Activated CD4-positive, alpha-beta memory T cell treated with anti-CD3 and anti-CD28 coated beads, Interleukin-2, amount 10 ng/mL, durations not matched to agents 7 days and 5 days (primary cell): ENCODE results near the gene CCDC3. TPM values are rescaled to one million over a fixed set of nuclear protein-coding genes. Genes with fewer than 3 reads are reported as not detected.
"Not testable (repeated sequence)": the region's sequence is repeated elsewhere in the genome, so short reads cannot be mapped to it uniquely, and the experiment has no call there.

Source experiments
- CTCF ChIA-PET: fragments of 350-600 bp; sonication (Branson Sonifier 250); formaldehyde crosslinking; loops from one replicate; lab custom pipeline; 2021; ENCODE audit warnings: antibody characterized with exemption, inconsistent platforms; lab: Charles Lee
- POLR2A ChIA-PET: fragments of 350-600 bp; sonication (Branson Sonifier 250); formaldehyde crosslinking; loops from one replicate; lab custom pipeline; 2021; ENCODE audit warnings: antibody characterized with exemption; lab: Charles Lee
- DNase-seq: peaks from one replicate; pipeline ENCODE4 v3.0.0-alpha.2; 2020
- H3K27ac Mint-ChIP-seq: one replicate; pipeline ENCODE4 v1.8.0; 2021; ENCODE audit warnings: mild to moderate bottlenecking, mixed read lengths
- H3K27me3 Mint-ChIP-seq: one replicate; pipeline ENCODE4 v1.8.0; 2021; ENCODE audit warnings: mixed read lengths
- H3K36me3 Mint-ChIP-seq: one replicate; pipeline ENCODE4 v1.8.0; 2021; ENCODE audit warnings: low read depth, mixed read lengths
- H3K4me1 Mint-ChIP-seq: one replicate; pipeline ENCODE4 v1.8.0; 2021; ENCODE audit warnings: mixed read lengths
- H3K4me3 Mint-ChIP-seq: one replicate; pipeline ENCODE4 v1.8.0; 2021; ENCODE audit warnings: mild to moderate bottlenecking, mixed read lengths
- H3K9me3 Mint-ChIP-seq: one replicate; pipeline ENCODE4 v1.8.0; 2021; ENCODE audit warnings: mixed read lengths
- total RNA-seq, 2 experiments: library from RNA; stranded (reverse); gene quantifications; one replicate each; pipeline ENCODE4 v1.2.3, GENCODE V29; 2021

CCDC3 gene
- total RNA-seq, 2 experiments from 2014 or later = 0.18 to 0.23 TPM

DNA sequence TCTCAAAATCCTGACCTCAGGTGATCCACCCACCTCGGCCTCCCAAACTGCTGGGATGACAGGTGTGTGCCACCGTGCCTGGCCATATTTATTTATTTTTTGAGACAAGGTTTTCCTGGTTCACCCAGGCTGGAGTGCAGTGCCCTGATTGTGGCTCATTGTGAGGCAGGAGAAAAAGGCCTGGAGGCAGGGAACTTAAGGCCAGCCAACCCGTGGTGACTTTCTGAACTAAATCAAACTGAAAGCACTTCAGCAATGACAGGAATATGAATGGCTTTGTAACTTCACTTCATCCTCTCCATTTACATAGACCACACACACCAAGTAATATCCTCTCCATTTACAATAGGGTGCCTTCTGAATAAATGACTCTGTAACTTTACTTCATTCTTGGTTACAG is 124.4 kb downstream of the CCDC3 start:
- ChIA-PET POLR2A (no interaction called here), CTCF (no interaction called here)
- no peaks in the 10 kb centered on the region for H3K4me1 Mint-ChIP-seq

DNA sequence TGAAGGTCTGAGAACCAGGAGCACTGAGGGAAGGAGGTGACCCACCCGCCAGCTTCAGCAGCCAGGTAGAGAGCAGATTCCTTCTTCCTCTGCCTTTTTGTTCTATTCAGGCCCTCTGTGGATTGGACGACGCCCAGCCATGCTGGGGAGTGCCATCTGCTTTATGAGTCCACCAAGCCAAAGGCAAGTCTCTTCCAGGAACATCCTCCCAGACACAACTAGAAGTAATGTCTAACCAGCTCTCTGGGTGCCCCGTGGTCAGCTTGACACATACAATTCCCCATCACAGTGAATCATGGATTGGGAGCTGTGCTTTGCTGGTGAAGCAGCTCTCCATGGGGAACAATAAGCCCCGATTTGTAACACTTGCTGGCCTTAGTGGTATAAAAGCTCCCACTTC is 125.2 kb downstream of the CCDC3 start:
- no peak for DNase-seq
- no peak overlapping the region for H3K27ac Mint-ChIP-seq
- no peaks in the 10 kb centered on the region for H3K9me3 Mint-ChIP-seq
- no peaks in the 10 kb centered on the region for H3K36me3 Mint-ChIP-seq
- H3K4me3 Mint-ChIP-seq = no peak overlapping the region
- CTCF ChIA-PET = no interaction called here
- H3K4me1 Mint-ChIP-seq = no peaks in the 10 kb centered on the region
- POLR2A ChIA-PET = no interaction called here
- peaks cover 15% of the 10 kb centered on the region for H3K27me3 Mint-ChIP-seq

More for the DNA sequence above, 124.4 kb downstream of the CCDC3 start:
- H3K36me3 Mint-ChIP-seq = no peaks in the 10 kb centered on the region
- H3K27me3 Mint-ChIP-seq = peaks cover 17% of the 10 kb centered on the region
- H3K4me3 Mint-ChIP-seq = no peak overlapping the region
- no peak for DNase-seq
- no peak overlapping the region for H3K27ac Mint-ChIP-seq
- H3K9me3 Mint-ChIP-seq = no peaks in the 10 kb centered on the region

DNA sequence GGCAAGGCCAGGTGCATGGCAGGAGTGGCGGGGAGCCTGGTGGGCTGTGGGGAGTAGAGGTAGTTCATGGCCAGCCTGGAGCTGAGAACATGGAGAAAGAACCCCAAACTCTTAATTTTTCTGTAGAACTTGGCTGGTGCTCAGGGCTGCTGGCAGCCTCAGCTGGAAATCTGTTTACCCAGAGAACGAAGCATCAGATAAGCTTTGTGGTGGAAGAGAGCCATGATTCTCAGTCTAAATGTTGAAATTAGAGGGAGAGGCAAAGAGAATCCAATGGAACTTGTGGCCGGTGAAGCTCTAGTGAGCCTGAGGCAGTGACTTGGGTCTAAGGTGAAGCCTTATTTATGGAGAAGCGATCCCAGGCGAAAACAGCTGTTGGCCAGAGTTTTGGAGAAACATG is 126.4 kb downstream of the CCDC3 start:
- no peak overlapping the region for H3K4me3 Mint-ChIP-seq
- ChIA-PET POLR2A (no interaction called here), CTCF (no interaction called here)
- H3K9me3 Mint-ChIP-seq = no peaks in the 10 kb centered on the region
- no peaks in the 10 kb centered on the region for H3K36me3 Mint-ChIP-seq
- no peak overlapping the region for H3K27ac Mint-ChIP-seq
- no peaks in the 10 kb centered on the region for H3K4me1 Mint-ChIP-seq
- DNase-seq = no peak
- peaks cover 11% of the 10 kb centered on the region for H3K27me3 Mint-ChIP-seq

DNA sequence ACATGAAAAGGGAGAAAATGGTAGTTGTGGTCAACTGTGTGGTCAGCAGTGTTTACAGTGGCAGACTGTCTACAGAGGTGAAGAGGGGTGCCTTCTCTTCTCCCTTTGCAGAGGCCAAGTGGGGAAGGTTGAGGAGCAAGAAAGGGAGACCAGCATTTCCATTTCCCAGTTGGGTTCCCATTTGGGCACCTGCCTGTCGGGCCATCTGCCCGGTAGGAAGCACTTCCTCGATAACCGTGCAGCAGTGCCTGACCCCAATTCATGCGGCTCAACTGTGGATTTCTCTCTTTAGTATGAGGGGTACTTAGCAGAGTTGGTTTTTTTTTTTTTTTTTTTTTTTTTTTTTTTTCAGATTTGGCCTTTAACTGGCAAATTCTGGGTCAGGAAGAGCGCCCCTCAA is 127.0 kb downstream of the CCDC3 start:
- Mint-ChIP-seq H3K9me3 (no peaks in the 10 kb centered on the region), H3K27ac (no peak overlapping the region), H3K27me3 (peaks cover 5% of the 10 kb centered on the region), H3K4me1 (no peaks in the 10 kb centered on the region), H3K4me3 (no peak overlapping the region), H3K36me3 (no peaks in the 10 kb centered on the region)
- ChIA-PET POLR2A (no interaction called here), CTCF (no interaction called here)
- DNase-seq = no peak

DNA sequence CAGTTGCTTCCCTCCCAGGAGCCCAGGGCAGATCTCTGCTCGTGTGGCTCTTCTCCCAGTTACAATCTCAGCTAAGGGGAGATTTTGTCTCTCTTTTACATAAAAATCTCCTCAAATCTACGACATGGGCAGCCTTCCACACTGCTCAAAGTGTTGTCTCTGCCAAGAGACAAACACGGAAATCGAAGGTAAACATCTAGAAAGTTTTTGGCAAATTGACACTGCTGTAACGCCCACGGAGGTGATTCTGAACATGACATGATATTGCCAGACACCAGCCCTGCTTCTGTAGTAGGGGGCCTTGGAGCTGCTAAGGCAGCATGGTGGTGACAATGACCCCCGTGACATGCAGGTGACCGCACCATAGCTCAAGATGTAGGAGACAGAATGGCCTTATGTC is 128.3 kb downstream of the CCDC3 start:
- H3K27ac Mint-ChIP-seq = no peak overlapping the region
- no peaks in the 10 kb centered on the region for H3K4me1 Mint-ChIP-seq
- DNase-seq = no peak
- ChIA-PET POLR2A (no interaction called here), CTCF (no interaction called here)
- H3K4me3 Mint-ChIP-seq = no peak overlapping the region
- no peaks in the 10 kb centered on the region for H3K9me3 Mint-ChIP-seq
- no peaks in the 10 kb centered on the region for H3K36me3 Mint-ChIP-seq
- peaks cover 2% of the 10 kb centered on the region for H3K27me3 Mint-ChIP-seq

DNA sequence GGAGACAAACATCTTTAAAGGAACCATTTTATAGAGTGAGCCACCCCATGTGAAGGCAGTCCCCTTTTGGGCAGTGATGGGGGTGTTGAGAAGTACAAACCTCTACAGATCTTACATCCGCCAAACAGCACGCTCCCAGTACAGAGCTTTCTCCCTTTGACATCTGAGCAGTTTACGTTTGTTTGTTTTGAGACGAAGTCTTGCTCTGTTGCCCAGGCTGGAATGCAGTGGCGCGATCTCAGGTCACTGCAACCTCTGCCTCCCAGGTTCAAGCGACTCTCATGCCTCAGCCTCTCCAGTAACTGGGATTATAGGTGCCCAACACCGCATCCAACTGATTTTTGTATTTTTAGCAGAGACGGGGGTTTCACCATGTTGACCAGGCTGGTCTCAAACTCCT is 128.9 kb downstream of the CCDC3 start:
- POLR2A ChIA-PET = no interaction called here
- CTCF ChIA-PET = no interaction called here
- no peak overlapping the region for H3K27ac Mint-ChIP-seq
- H3K4me1 Mint-ChIP-seq = no peaks in the 10 kb centered on the region
- H3K4me3 Mint-ChIP-seq = no peak overlapping the region
- DNase-seq = no peak
- H3K27me3 Mint-ChIP-seq = no peaks in the 10 kb centered on the region
- no peaks in the 10 kb centered on the region for H3K36me3 Mint-ChIP-seq
- H3K9me3 Mint-ChIP-seq = no peaks in the 10 kb centered on the region

DNA sequence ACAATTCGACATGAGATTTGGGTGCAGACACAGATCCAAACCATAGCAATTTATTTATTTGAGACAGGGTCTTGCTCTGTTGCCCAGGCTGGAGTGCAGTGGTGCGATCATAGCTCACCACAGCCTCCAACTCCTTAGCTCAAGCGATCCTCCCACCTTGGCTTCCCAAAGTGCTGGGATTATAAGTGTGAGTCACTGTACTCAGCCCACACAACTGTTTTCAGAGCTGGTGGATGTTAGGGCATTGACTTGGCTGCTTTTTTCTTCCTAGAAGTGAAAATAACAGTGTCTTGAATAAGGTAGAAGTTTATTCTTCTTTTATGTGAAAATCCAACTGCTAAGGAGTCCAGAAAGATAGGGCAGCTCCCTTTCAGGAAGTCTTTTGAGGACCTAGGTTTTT is 132.1 kb downstream of the CCDC3 start:
- ChIA-PET CTCF (no interaction called here), POLR2A (no interaction called here)
- Mint-ChIP-seq H3K27ac (no peak overlapping the region), H3K27me3 (no peaks in the 10 kb centered on the region), H3K4me1 (no peaks in the 10 kb centered on the region), H3K4me3 (no peak overlapping the region), H3K9me3 (no peaks in the 10 kb centered on the region), H3K36me3 (no peaks in the 10 kb centered on the region)
- DNase-seq = no peak

DNA sequence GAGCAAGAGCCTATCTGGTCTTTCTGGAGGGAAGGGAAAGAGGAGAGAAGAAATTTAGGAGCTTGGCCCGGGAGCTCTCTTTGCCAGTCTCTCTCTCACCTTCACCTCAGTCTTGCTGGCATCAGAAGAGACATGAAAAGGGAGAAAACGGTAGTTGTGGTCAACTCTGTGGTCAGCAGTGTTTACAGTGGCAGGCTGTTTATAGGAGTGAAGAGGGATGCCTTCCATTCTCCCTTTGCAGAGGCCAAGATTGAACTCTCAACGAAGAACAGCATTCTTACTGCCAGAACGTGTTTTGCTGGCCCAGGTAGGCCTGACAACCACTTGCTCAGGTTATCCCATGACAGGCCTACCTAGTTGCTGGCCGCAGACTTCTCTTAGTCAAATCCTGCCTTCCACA is 133.3 kb downstream of the CCDC3 start:
- POLR2A ChIA-PET = no interaction called here
- Mint-ChIP-seq H3K4me1 (no peaks in the 10 kb centered on the region), H3K36me3 (no peaks in the 10 kb centered on the region), H3K27me3 (no peaks in the 10 kb centered on the region), H3K9me3 (no peaks in the 10 kb centered on the region), H3K4me3 (no peak overlapping the region), H3K27ac (no peak overlapping the region)
- DNase-seq = no peak
- CTCF ChIA-PET = no interaction called here

DNA sequence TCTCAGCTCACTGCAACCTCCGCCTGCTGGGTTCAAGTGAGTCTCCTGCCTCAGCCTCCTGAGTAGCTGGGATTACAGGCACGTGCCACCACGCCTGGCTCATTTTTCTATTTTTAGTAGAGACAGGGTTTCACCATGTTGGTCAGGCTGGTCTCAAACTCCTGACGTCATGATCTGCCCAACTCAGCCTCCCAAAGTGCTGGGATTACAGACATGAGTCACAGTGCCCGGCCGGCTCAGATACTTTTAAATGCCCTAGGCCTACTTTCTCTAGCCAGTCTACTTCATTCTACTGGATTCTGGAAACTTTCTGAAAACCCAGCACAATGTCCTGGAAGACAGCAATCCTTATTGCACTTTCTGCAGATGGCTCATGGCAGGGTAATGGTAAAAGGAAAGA is 136.0 kb downstream of the CCDC3 start:
- H3K27ac Mint-ChIP-seq, H3K27me3 Mint-ChIP-seq, POLR2A ChIA-PET, H3K4me3 Mint-ChIP-seq, CTCF ChIA-PET, H3K36me3 Mint-ChIP-seq, H3K9me3 Mint-ChIP-seq, H3K4me1 Mint-ChIP-seq, DNase-seq: not testable (repeated sequence)

DNA sequence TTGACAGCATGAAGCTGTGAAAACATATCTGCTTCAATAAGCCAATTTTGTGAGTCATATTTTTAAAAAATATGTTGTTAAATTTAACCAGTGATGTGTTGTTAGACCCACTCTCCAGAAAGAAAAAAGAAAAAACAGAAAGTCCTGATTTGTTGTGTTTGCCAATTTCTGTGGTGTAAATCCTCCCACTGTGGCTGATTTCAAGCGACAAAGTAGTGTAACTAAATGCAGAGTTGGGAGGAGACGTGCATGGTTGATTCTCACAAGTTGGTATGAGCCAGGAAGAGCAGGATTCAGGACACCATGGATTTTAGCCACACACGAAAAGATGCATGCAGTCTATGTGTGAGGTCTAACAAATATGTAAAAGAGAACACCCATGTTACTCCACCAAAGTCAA is 139.1 kb downstream of the CCDC3 start:
- ChIA-PET CTCF (no interaction called here), POLR2A (no interaction called here)
- Mint-ChIP-seq H3K36me3 (no peaks in the 10 kb centered on the region), H3K27me3 (peaks cover 33% of the 10 kb centered on the region), H3K4me1 (no peaks in the 10 kb centered on the region), H3K9me3 (no peaks in the 10 kb centered on the region), H3K4me3 (no peak overlapping the region), H3K27ac (no peak overlapping the region)
- no peak for DNase-seq

DNA sequence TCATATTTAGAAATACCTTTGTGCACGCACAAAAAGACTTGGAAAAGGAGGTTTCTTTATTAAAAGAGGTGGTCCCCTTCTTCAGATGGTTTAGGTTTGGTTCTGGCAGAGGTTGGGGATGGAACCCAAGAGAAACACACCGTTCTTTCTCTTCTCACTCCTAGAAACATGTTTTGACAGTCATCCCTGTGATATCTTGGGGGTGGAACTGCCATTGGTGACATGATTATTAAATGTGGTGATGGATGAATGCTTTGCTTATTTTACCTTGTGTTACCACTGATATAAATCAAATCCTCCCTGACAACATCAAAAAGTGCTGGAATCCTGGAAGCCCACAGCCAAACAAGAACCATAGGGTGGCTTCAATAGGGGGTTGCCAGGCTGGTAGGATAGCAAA is 146.5 kb downstream of the CCDC3 start:
- DNase-seq = no peak
- Mint-ChIP-seq H3K9me3 (no peaks in the 10 kb centered on the region), H3K4me1 (no peaks in the 10 kb centered on the region), H3K27ac (no peak overlapping the region), H3K27me3 (peaks cover 38% of the 10 kb centered on the region), H3K4me3 (no peak overlapping the region), H3K36me3 (no peaks in the 10 kb centered on the region)
- ChIA-PET CTCF (no interaction called here), POLR2A (no interaction called here)

DNA sequence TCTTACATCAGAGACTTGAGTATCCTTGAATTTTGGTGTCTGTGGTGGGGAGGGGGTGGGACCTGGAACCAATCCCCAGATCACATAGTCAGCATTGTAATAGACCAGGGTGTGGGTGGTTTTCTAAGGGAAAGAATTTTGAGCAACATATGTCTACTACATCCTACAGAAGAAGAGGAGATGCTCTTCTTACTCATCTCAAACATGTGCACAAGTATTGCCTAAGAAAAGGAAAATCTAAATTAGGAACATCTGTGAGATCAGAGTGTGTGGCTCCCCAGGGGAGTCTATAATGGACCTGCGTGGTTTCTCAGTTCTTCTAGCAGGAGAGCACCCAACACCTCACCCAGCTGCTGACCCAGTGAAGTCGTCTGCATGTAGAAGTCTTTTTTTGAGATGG is 148.8 kb downstream of the CCDC3 start:
- Mint-ChIP-seq H3K4me1 (no peaks in the 10 kb centered on the region), H3K36me3 (no peaks in the 10 kb centered on the region), H3K27me3 (peaks cover 18% of the 10 kb centered on the region), H3K27ac (no peak overlapping the region), H3K9me3 (no peaks in the 10 kb centered on the region), H3K4me3 (no peak overlapping the region)
- ChIA-PET CTCF (interaction anchor here (0.6 kb wide), 1 partner anchor 532 kb away, joined by 3 read pairs; no protein-coding TSS in a partner anchor), POLR2A (no interaction called here)
- DNase-seq = no peak

DNA sequence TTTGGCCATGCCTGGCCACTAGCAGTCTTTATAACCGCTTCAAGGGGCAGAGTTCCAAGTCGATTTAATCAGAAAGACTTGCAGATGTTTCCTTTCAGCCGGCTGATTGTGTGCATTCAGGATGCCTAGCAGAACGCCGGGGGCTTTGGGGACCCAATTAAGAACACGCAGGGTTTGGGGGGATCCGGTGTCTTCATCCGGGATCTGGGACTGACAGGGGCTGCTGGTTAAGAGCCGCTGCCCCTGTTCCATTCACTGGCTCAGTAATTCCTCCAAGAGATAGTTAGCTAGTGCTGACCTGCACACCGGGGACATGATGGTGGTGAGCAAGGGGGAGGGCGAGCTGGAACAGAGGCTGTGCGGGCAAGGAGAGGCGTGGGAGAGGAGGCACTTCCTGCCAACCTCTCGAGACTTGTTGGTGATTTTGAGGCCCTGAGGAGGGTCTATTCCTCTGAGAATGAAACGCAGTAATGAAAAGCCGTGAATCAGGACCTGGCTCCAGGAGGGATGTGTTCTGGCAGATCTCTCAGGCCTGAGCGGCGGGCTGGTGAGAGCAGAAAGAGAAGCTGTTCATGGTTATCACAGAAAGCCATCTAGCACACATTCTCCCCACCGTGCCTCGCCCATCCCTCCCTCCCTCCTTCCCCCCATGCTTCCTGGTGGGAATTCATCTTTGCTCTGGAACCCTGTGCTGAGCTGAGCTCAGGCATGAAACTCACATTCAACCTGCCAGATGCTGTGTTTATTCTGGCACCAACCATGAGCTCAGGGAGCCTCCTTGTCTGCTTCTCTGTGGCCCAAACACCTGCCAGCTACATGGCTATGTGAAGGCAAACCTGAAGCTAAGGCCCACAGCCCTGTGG is 152.0 kb downstream of the CCDC3 start:
- H3K4me3 Mint-ChIP-seq = no peak overlapping the region
- H3K27ac Mint-ChIP-seq = no peak overlapping the region
- H3K27me3 Mint-ChIP-seq = peaks cover 18% of the 10 kb centered on the region
- no peaks in the 10 kb centered on the region for H3K36me3 Mint-ChIP-seq
- ChIA-PET CTCF (interaction anchor here (1.3 kb wide), 1 partner anchor 68 kb away, joined by 4 read pairs; no protein-coding TSS in a partner anchor), POLR2A (no interaction called here)
- no peak for DNase-seq
- no peaks in the 10 kb centered on the region for H3K9me3 Mint-ChIP-seq
- H3K4me1 Mint-ChIP-seq = no peaks in the 10 kb centered on the region
